HCT116 (cell line): ENCODE results near the gene HOXA2. TPM values are rescaled to one million over a fixed set of nuclear protein-coding genes. Genes with fewer than 3 reads are reported as not detected.

Source experiments
- ATAC-seq: fragments of 200-7000 bp; cut with Tn5 transposase; 2 replicates; pipeline ENCODE4 v1.9.1; 2020; ENCODE audit warnings: mild to moderate bottlenecking, moderate library complexity
- BruUV-seq: library from RNA; stranded (reverse); fragments of 400-500 nt; replicated peaks from 2 replicates; lab custom pipeline; 2021; lab: Mats Ljungman, UMichigan
- CTCF ChIA-PET: fragments of 300-600 bp; sonication (Branson Sonifier 250); formaldehyde crosslinking; loops from one replicate; lab custom pipeline; 2021; ENCODE audit warnings: antibody characterized with exemption; lab: Charles Lee
- POLR2A ChIA-PET: fragments of 300-600, 350-600 bp; sonication (Branson Sonifier 250); formaldehyde crosslinking; loops from one replicate; lab custom pipeline; 2021; ENCODE audit warnings: antibody characterized with exemption; lab: Charles Lee
- RAD21 ChIA-PET, 2 experiments: fragments of 300-600 bp; sonication (Branson Sonifier 250); formaldehyde crosslinking; loops; one replicate each; lab custom pipeline; 2023; ENCODE audit warnings: low total read pairs in 2 of 2; ENCODE audit not compliant: uncharacterized antibody in 2 of 2, unreplicated experiment in 2 of 2, low non-redundant PET in 1 of 2; lab: Charles Lee
- DNase-seq: peaks from one replicate; pipeline ENCODE4 v3.0.0-alpha.2; 2010; ENCODE audit warnings: low read depth, low spot score
- H2AFZ ChIP-seq: fragments of 200-600 bp; shearing (Covaris generic), sonication (generic); 2 replicates; pipeline ENCODE4 v1.6.1; 2017; ENCODE audit warnings: low read depth, mixed run types, mixed read lengths, antibody characterized with exemption, low read length; ENCODE audit not compliant: poor library complexity, severe bottlenecking
- H3K27ac ChIP-seq: 2 replicates; pipeline ENCODE4 v1.5.1; 2012; ENCODE audit warnings: low read depth, low read length
- H3K27me3 ChIP-seq: fragments of 200-600 bp; sonication (generic); 2 replicates; pipeline ENCODE4 v1.6.1; 2016; ENCODE audit warnings: mixed run types, low read length, mixed read lengths; ENCODE audit not compliant: insufficient read depth
- H3K36me3 ChIP-seq, 2 experiments: fragments of 200-500 bp in 1 of 2; fragments of 200-600 bp in 1 of 2; sonication (Bioruptor generic) in 1 of 2; sonication (generic) in 1 of 2; 2 replicates each; pipeline versions ENCODE4 v1.5.1 to v1.6.1; 2014 to 2016; ENCODE audit warnings: low read length in 2 of 2, inconsistent platforms in 1 of 2, mixed read lengths in 1 of 2, mixed run types in 1 of 2; ENCODE audit not compliant: insufficient read depth in 2 of 2, control insufficient read depth in 1 of 2
- H3K4me1 ChIP-seq, 2 experiments: fragments of 200-600 bp in 1 of 2; sonication (generic) in 1 of 2; 2 replicates each; pipeline versions ENCODE4 v1.5.1 to v1.6.1; 2012 to 2017; ENCODE audit warnings: low read length in 2 of 2, inconsistent platforms in 1 of 2, mild to moderate bottlenecking in 1 of 2, mixed read lengths in 1 of 2, mixed run types in 1 of 2, moderate library complexity in 1 of 2; ENCODE audit not compliant: insufficient read depth in 2 of 2, control insufficient read depth in 1 of 2
- H3K4me2 ChIP-seq: fragments of 200-600 bp; sonication (generic); 2 replicates; pipeline ENCODE4 v1.6.1; 2017; ENCODE audit warnings: mixed run types, low read length, mixed read lengths
- H3K4me3 ChIP-seq, 2 experiments: fragments of 200-600 bp in 1 of 2; sonication (generic) in 1 of 2; replicated peaks in 1 of 2; 2 replicates each; pipeline ENCODE4 v1.5.1; 2011 to 2016; ENCODE audit warnings: low read length in 2 of 2, control low read depth in 1 of 2, low read depth in 1 of 2, mild to moderate bottlenecking in 1 of 2, mixed read lengths in 1 of 2, mixed run types in 1 of 2
- H3K79me2 ChIP-seq: fragments of 200-600 bp; sonication (generic); 2 replicates; pipeline ENCODE4 v1.6.1; 2017; ENCODE audit warnings: mild to moderate bottlenecking, mixed run types, low read length, moderate library complexity, mixed read lengths; ENCODE audit not compliant: insufficient read depth
- H3K9ac ChIP-seq: fragments of 200-600 bp; sonication (generic); 2 replicates; pipeline ENCODE4 v1.6.1; 2016; ENCODE audit warnings: low read length, mixed read lengths
- H3K9me2 ChIP-seq: fragments of 200-600 bp; sonication (generic), shearing (Covaris generic); 2 replicates; pipeline ENCODE4 v1.6.1; 2017; ENCODE audit warnings: mixed run types, mild to moderate bottlenecking, moderate library complexity; ENCODE audit not compliant: insufficient read depth
- H3K9me3 ChIP-seq, 2 experiments: fragments of 200-500 bp in 1 of 2; fragments of 200-600 bp in 1 of 2; sonication (Bioruptor generic) in 1 of 2; sonication (generic) in 1 of 2; 2 replicates each; pipeline ENCODE4 v1.6.1; 2014 to 2017; ENCODE audit warnings: low read length in 2 of 2, mixed read lengths in 2 of 2, inconsistent platforms in 1 of 2, low read depth in 1 of 2, mild to moderate bottlenecking in 1 of 2, mixed run types in 1 of 2, moderate library complexity in 1 of 2; ENCODE audit not compliant: control insufficient read depth in 1 of 2, insufficient read depth in 1 of 2
- H4K20me1 ChIP-seq: fragments of 200-600 bp; sonication (generic), shearing (Covaris generic); 2 replicates; pipeline ENCODE4 v1.6.1; 2017; ENCODE audit warnings: mixed run types, mild to moderate bottlenecking, moderate library complexity; ENCODE audit not compliant: insufficient read depth
- CBX3 ChIP-seq: IDR thresholded peaks from 2 replicates; pipeline ENCODE4 v1.6.1; 2012; ENCODE audit warnings: low read depth
- CEBPB ChIP-seq: IDR thresholded peaks from 2 replicates; pipeline ENCODE4 v1.6.1; 2012; ENCODE audit warnings: low read depth
- EGR1 ChIP-seq: IDR thresholded peaks from 2 replicates; pipeline ENCODE4 v1.6.1; 2012; ENCODE audit warnings: low read depth
- ELF1 ChIP-seq: IDR thresholded peaks from 2 replicates; pipeline ENCODE4 v1.6.1; 2012; ENCODE audit warnings: low read depth, borderline replicate concordance
- EZH2 ChIP-seq: fragments of 200-600 bp; sonication (generic); IDR thresholded peaks from 2 replicates; pipeline ENCODE4 v1.6.1; 2017; ENCODE audit warnings: antibody characterized with exemption, mixed run types
- EZH2phosphoT487 ChIP-seq: fragments of 200-600 bp; IDR thresholded peaks from 2 replicates; pipeline ENCODE4 v1.6.1; 2018; ENCODE audit warnings: antibody characterized with exemption, borderline replicate concordance
- FOSL1 ChIP-seq: IDR thresholded peaks from 2 replicates; pipeline ENCODE4 v1.6.1; 2012; ENCODE audit warnings: low read depth
- JUND ChIP-seq: IDR thresholded peaks from 2 replicates; pipeline ENCODE4 v1.6.1; 2012
- POLR2A ChIP-seq: IDR thresholded peaks from 2 replicates; pipeline ENCODE4 v1.7.0; 2011; ENCODE audit warnings: borderline replicate concordance; ENCODE audit not compliant: insufficient read depth, insufficient read length; ENCODE audit errors: extremely low read depth
- POLR2AphosphoS5 ChIP-seq: IDR thresholded peaks from 2 replicates; pipeline ENCODE4 v1.6.1; 2011; ENCODE audit warnings: mild to moderate bottlenecking, low read depth, low read length, moderate library complexity
- SIN3A ChIP-seq: IDR thresholded peaks from 2 replicates; pipeline ENCODE4 v1.6.1; 2012; ENCODE audit warnings: low read depth
- SP1 ChIP-seq: IDR thresholded peaks from 2 replicates; pipeline ENCODE4 v1.6.1; 2012; ENCODE audit warnings: low read depth
- TCF7L2 ChIP-seq: IDR thresholded peaks from 2 replicates; pipeline ENCODE4 v1.7.0; 2011; ENCODE audit warnings: borderline replicate concordance, inconsistent platforms; ENCODE audit not compliant: insufficient read depth, insufficient read length; ENCODE audit errors: extremely low read depth
- ZFX ChIP-seq: fragments of 450-650 bp; IDR thresholded peaks from 2 replicates; pipeline ENCODE4 v1.6.1; 2017
- intact Hi-C: fragments of 100-400 bp; cut with micrococcal nuclease; formaldehyde crosslinking; loops from 2 replicates; pipeline ENCODE4 v1.10.0; 2022
- total RNA-seq: library from RNA; stranded (reverse); gene quantifications from one replicate; pipeline ENCODE4 v1.2.1, GENCODE V29; 2021; ENCODE audit not compliant: unreplicated experiment
- TF ChIP-seq, protein P1 (sequence below): IDR thresholded peaks from 2 replicates; pipeline ENCODE4 v1.6.1; 2012
- TF ChIP-seq, protein P2 (sequence below): IDR thresholded peaks from 2 replicates; pipeline ENCODE4 v1.6.1; 2012
- TF ChIP-seq, protein P3 (sequence below): IDR thresholded peaks from 2 replicates; pipeline ENCODE4 v1.6.1; 2012; ENCODE audit warnings: low read depth
- TF ChIP-seq, protein P4 (sequence below), 3 experiments: fragments of 200-600 bp in 1 of 3; sonication (generic) in 1 of 3; IDR thresholded peaks in 2 of 3; conservative IDR thresholded peaks in 1 of 3; 2 replicates each; pipeline ENCODE4 v1.5.1; 2012 to 2017; ENCODE audit warnings: low read depth in 2 of 3, low read length in 2 of 3, antibody characterized with exemption in 1 of 3, borderline replicate concordance in 1 of 3, control low read depth in 1 of 3, mild to moderate bottlenecking in 1 of 3, mixed read lengths in 1 of 3, mixed run types in 1 of 3, moderate library complexity in 1 of 3; ENCODE audit not compliant: insufficient read depth in 1 of 3

Gene HOXA2
- total RNA-seq, 1 experiment from 2014 or later, result 0.57 TPM

DNA sequence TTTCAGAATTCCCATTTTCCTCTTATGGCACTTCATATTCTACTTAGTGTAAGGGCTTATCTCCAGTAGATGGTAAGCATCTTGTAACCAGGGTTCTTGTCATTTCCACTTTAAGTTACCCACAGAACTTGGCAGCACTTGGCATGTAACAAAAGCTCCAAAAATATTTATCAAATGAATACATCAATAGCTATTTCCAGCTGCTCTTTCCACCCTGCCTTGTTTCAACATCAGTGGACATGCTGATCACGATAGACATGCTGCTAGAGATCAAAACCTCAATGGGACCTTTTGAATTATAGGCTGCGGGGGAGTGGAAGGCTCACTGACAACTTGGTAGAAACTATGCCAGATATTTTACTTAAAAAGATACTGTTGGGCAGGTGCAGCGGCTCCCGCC, 39.5 kb downstream of the HOXA2 start:
- no peak for ATAC-seq
- Histone ChIP-seq H3K79me2 (no peaks in the 10 kb centered on the region), H4K20me1 (no peaks in the 10 kb centered on the region), H3K9me3 (no peaks in the 10 kb centered on the region), H3K36me3 (no peaks in the 10 kb centered on the region), H3K4me2 (no peak overlapping the region), H3K4me3 (no peak overlapping the region), H3K9me2 (no peaks in the 10 kb centered on the region), H3K4me1 (peaks cover 0 to 10% of the 10 kb centered on the region in 2 experiments; a peak in 2 of 4 replicates), H3K27ac (no peak overlapping the region), H3K9ac (no peak overlapping the region), H2AFZ (no peak overlapping the region), H3K27me3 (no peaks in the 10 kb centered on the region)
- ChIA-PET POLR2A (no interaction called here), CTCF (no interaction called here), RAD21 (no interaction called here)
- BruUV-seq, result no TSS peak
- intact Hi-C loops, result no loop called here
- no peak for DNase-seq
- TF ChIP-seq ZFX (no peak), EZH2phosphoT487 (no peak), JUND (no peak), ELF1 (no peak), SIN3A (no peak), POLR2AphosphoS5 (no peak), EZH2 (no peak), CEBPB (no peak), FOSL1 (no peak), EGR1 (no peak), SP1 (no peak), CBX3 (no peak), POLR2A (no peak), TCF7L2 (no peak)
- TF ChIP-seq, protein P1, sequence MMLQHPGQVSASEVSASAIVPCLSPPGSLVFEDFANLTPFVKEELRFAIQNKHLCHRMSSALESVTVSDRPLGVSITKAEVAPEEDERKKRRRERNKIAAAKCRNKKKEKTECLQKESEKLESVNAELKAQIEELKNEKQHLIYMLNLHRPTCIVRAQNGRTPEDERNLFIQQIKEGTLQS, result no peak
- TF ChIP-seq, protein P2, sequence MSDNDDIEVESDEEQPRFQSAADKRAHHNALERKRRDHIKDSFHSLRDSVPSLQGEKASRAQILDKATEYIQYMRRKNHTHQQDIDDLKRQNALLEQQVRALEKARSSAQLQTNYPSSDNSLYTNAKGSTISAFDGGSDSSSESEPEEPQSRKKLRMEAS, result no peak
- TF ChIP-seq, protein P3, sequence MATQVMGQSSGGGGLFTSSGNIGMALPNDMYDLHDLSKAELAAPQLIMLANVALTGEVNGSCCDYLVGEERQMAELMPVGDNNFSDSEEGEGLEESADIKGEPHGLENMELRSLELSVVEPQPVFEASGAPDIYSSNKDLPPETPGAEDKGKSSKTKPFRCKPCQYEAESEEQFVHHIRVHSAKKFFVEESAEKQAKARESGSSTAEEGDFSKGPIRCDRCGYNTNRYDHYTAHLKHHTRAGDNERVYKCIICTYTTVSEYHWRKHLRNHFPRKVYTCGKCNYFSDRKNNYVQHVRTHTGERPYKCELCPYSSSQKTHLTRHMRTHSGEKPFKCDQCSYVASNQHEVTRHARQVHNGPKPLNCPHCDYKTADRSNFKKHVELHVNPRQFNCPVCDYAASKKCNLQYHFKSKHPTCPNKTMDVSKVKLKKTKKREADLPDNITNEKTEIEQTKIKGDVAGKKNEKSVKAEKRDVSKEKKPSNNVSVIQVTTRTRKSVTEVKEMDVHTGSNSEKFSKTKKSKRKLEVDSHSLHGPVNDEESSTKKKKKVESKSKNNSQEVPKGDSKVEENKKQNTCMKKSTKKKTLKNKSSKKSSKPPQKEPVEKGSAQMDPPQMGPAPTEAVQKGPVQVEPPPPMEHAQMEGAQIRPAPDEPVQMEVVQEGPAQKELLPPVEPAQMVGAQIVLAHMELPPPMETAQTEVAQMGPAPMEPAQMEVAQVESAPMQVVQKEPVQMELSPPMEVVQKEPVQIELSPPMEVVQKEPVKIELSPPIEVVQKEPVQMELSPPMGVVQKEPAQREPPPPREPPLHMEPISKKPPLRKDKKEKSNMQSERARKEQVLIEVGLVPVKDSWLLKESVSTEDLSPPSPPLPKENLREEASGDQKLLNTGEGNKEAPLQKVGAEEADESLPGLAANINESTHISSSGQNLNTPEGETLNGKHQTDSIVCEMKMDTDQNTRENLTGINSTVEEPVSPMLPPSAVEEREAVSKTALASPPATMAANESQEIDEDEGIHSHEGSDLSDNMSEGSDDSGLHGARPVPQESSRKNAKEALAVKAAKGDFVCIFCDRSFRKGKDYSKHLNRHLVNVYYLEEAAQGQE, result no peak
- TF ChIP-seq, protein P4, sequence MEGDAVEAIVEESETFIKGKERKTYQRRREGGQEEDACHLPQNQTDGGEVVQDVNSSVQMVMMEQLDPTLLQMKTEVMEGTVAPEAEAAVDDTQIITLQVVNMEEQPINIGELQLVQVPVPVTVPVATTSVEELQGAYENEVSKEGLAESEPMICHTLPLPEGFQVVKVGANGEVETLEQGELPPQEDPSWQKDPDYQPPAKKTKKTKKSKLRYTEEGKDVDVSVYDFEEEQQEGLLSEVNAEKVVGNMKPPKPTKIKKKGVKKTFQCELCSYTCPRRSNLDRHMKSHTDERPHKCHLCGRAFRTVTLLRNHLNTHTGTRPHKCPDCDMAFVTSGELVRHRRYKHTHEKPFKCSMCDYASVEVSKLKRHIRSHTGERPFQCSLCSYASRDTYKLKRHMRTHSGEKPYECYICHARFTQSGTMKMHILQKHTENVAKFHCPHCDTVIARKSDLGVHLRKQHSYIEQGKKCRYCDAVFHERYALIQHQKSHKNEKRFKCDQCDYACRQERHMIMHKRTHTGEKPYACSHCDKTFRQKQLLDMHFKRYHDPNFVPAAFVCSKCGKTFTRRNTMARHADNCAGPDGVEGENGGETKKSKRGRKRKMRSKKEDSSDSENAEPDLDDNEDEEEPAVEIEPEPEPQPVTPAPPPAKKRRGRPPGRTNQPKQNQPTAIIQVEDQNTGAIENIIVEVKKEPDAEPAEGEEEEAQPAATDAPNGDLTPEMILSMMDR (IDR thresholded peaks at IDR 0.05 in 2 of 3, conservative IDR thresholded peaks at IDR 0.05 in 1 of 3; ENCODE audit: borderline replicate concordance in 1 of 3, insufficient read depth in 1 of 3, low read depth in 2 of 3, low read length in 2 of 3), result no peak
